ENCODE measurements around the gene ZW10. TPM values are rescaled to one million over a fixed set of nuclear protein-coding genes. Genes with fewer than 3 reads are reported as not detected.

The ZW10 gene
- total RNA-seq (2022; extraction: Qiagen RNA extraction; ENCODE audit: low read depth): 10.9 to 14.1 TPM (median 13.1 TPM) in 5 replicates

GRCh38 chr11:113773416-113774173, at the start of gene ZW10:
TSS of gene ZW10 (minus strand) at chr11:113773692. CDS start at chr11:113773666, 26 bp downstream.

GRCh38 chr11:113779496-113779895, 6.0 kb upstream of the ZW10 start, which contains the start of gene CLDN25:
TSS of gene CLDN25 (plus strand) at chr11:113779796. CDS start at chr11:113779796, 0 bp downstream.

GRCh38 chr11:113705871-113706655, 67.4 kb downstream of the ZW10 start, which contains the start of gene TMPRSS5:
TSS of gene TMPRSS5 (minus strand) at chr11:113706308. CDS start at chr11:113706224, 84 bp downstream.

Other genes with a start within 250 kb of the ZW10 start
- gene TMPRSS5, start 67.4 kb downstream of the ZW10 start, total RNA-seq (2022; extraction: Qiagen RNA extraction; ENCODE audit: low read depth): 0.09 to 0.25 TPM (median 0.12 TPM) in 5 replicates
- gene CLDN25, start 6.1 kb upstream of the ZW10 start, total RNA-seq (2022; extraction: Qiagen RNA extraction; ENCODE audit: low read depth): not detected in 5 replicates
- gene USP28, start 101.9 kb upstream of the ZW10 start, total RNA-seq (2022; extraction: Qiagen RNA extraction; ENCODE audit: low read depth): 11.0 to 16.3 TPM (median 15.6 TPM) in 5 replicates
- not detected in 5 replicates for gene HTR3B, start 131.1 kb upstream of the ZW10 start, total RNA-seq (2022; extraction: Qiagen RNA extraction; ENCODE audit: low read depth)
- not detected in 5 replicates for gene HTR3A, start 201.4 kb upstream of the ZW10 start, total RNA-seq (2022; extraction: Qiagen RNA extraction; ENCODE audit: low read depth)